ENCODE results near the gene MBD3L2B. TPM values are rescaled to one million over a fixed set of nuclear protein-coding genes. Genes with fewer than 3 reads are reported as not detected.

MBD3L2B gene
- total and polyA plus RNA-seq, 9 of the 15 experiments (the other 6 are each of a cell fraction or from before 2014, with no cell fraction given): not detected

GRCh38 chr19:7069042-7069903 is 48.0 kb upstream of the MBD3L2B start, which contains the start of gene ZNF557:
TSS of gene ZNF557 (plus strand) at chr19:7069703. CDS start at chr19:7075075, 5,372 bp downstream.
- POLR2A ChIA-PET: interaction anchor here (0.6 to 1.7 kb wide), 4 partner anchors 9 to 452 kb away, joined by 3 to 7 read pairs (median 6); no protein-coding TSS in a partner anchor
- TF ChIP-seq ATF2 (CRISPR knock-in tag; IDR thresholded peaks at IDR 0.05): no peak
- no peak for TF ChIP-seq ZNF444 (CRISPR knock-in tag; IDR thresholded peaks at IDR 0.05)
- TF ChIP-seq NR0B1 (IDR thresholded peaks at IDR 0.05; ENCODE audit: partially characterized antibody): no peak
- peak; percentile 67; the same call in 1 of the 2 replicates for TF ChIP-seq ESRRA (IDR thresholded peaks at IDR 0.05; ENCODE audit: borderline replicate concordance, low read depth)
- TF ChIP-seq ZNF655 (CRISPR knock-in tag; IDR thresholded peaks at IDR 0.05): no peak
- TF ChIP-seq TCF15 (CRISPR knock-in tag; IDR thresholded peaks at IDR 0.05): no peak
- no peak for TF ChIP-seq PYGO2 (tag; IDR thresholded peaks at IDR 0.05)
- no peak for TF ChIP-seq ZBED1 (IDR thresholded peaks at IDR 0.05)
- TF ChIP-seq PREB (CRISPR knock-in tag; IDR thresholded peaks at IDR 0.05): no peak
- no peak for TF ChIP-seq NCOA2 (IDR thresholded peaks at IDR 0.05; ENCODE audit: partially characterized antibody in 2 of 2)
- no peak for TF ChIP-seq ZNF395 (CRISPR knock-in tag; IDR thresholded peaks at IDR 0.05)
- no peak for TF ChIP-seq ILK (tag; IDR thresholded peaks at IDR 0.05; ENCODE audit: borderline replicate concordance, low read depth)

More at GRCh38 chr19:7069042-7069903, 48.0 kb upstream of the MBD3L2B start, which contains the start of gene ZNF557:
- H3K4me2 ChIP-seq (ENCODE audit: insufficient read depth, low read length): peak within 1 kb of the TSS; percentile 92
- DNase-seq (ENCODE audit: extremely low read depth in 1 of 4, low spot score in 3 of 4) (peak; percentile 94 to 98 (median 96)), FAIRE-seq (peak; percentile 86), ATAC-seq (peak; percentile 100)
- H3K4me1 ChIP-seq (replicated peaks in 1 of 2; ENCODE audit: control insufficient read depth in 2 of 2, insufficient read depth in 2 of 2, low read length in 2 of 2): peaks cover 3 to 8% of the 10 kb centered on the region in 2 experiments; a peak in 2 of 5 replicates
- no peaks in the 10 kb centered on the region for H3K9me3 ChIP-seq (replicated peaks; ENCODE audit: control insufficient read depth, insufficient read depth, low read depth, low read length)
- peaks cover 13% of the 10 kb centered on the region for H3K79me2 ChIP-seq (ENCODE audit: control insufficient read depth, insufficient read depth, low read length)
- BruUV-seq (replicated peaks): no TSS peak
- peaks cover 29% of the 10 kb centered on the region for H3K36me3 ChIP-seq (ENCODE audit: control insufficient read depth, insufficient read depth, low read length)
- H3K27me3 ChIP-seq (ENCODE audit: control insufficient read depth in 2 of 2, insufficient read depth in 2 of 2, low read length in 2 of 2): no peaks in the 10 kb centered on the region
- in situ Hi-C loops (cut with MboI) (loop anchor here (5.0 kb wide), 1 partner anchor 42 kb away; no protein-coding TSS in a partner anchor), intact Hi-C loops (cut with micrococcal nuclease) (no loop called here)
- H2AFZ ChIP-seq (ENCODE audit: low read depth, low read length): peak within 1 kb of the TSS; percentile 100
- peak within 1 kb of the TSS; percentile 92 for H3K27ac ChIP-seq (ENCODE audit: extremely low read depth, low read depth, low read length)
- no peaks in the 10 kb centered on the region for H3K9me1 ChIP-seq (ENCODE audit: control insufficient read depth, insufficient read depth, low read length)
- no peaks in the 10 kb centered on the region for H4K20me1 ChIP-seq (replicated peaks; ENCODE audit: control insufficient read depth, insufficient read depth, low read length)
- CTCF ChIA-PET (ENCODE audit: low intra/inter-chr PET ratio): interaction anchor here (0.6 kb wide), 1 partner anchor 56 kb away, joined by 3 read pairs; no protein-coding TSS in a partner anchor
- H3K4me3 ChIP-seq: peak within 1 kb of the TSS; percentile 98
- 2% methylated on average over 50 of the region's 56 CpGs for WGBS (ENCODE audit: insufficient coverage, low coverage, missing lambda C conversion rate)
- H3K9ac ChIP-seq (ENCODE audit: insufficient read depth in 1 of 2, low read depth in 2 of 2, low read length in 2 of 2): peak within 1 kb of the TSS; percentile 88 to 92
